Uterus (tissue), 4 donors: Measurements from ENCODE around the gene NEUROD2. TPM values are rescaled to one million over a fixed set of nuclear protein-coding genes. Genes with fewer than 3 reads are reported as not detected.
A peak's percentile ranks its signal among the peaks of the same experiment; 100 is the strongest.

Experiments used
- DNase-seq, 2 donors: peaks; one replicate each; pipeline ENCODE4 v3.0.0-alpha.2; 2019 to 2020
- H3K27ac ChIP-seq, 2 donors: fragments of 200-600 bp; sonication (generic); 1 replicate in 1 of 2; 2 replicates in 1 of 2; pipeline ENCODE4 v1.5.1; 2016 to 2018
- H3K27me3 ChIP-seq, 2 donors: fragments of 200-600 bp; sonication (generic); one replicate each; pipeline ENCODE4 v1.5.1; 2018 to 2019; ENCODE audit warnings: control low read depth in 1 of 2
- H3K36me3 ChIP-seq, 2 donors: fragments of 200-600 bp; sonication (generic); one replicate each; pipeline ENCODE4 v1.5.1; 2019; ENCODE audit warnings: control low read depth in 1 of 2
- H3K4me1 ChIP-seq, 2 donors: fragments of 200-600 bp; sonication (generic); one replicate each; pipeline ENCODE4 v1.5.1; 2018 to 2019; ENCODE audit warnings: control low read depth in 1 of 2
- H3K4me3 ChIP-seq, 2 donors: fragments of 200-600 bp; sonication (generic); 1 replicate in 1 of 2; 2 replicates in 1 of 2; pipeline ENCODE4 v1.5.1; 2018 to 2019; ENCODE audit warnings: mild to moderate bottlenecking in 1 of 2
- H3K9me3 ChIP-seq, 2 donors: fragments of 200-600 bp; sonication (generic); one replicate each; pipeline ENCODE4 v1.5.1; 2019; ENCODE audit warnings: control low read depth in 1 of 2
- CTCF ChIP-seq, 4 experiments: fragments of 200-600 bp in 2 of 4; fragments of 450-650 bp in 2 of 4; sonication (generic) in 2 of 4; IDR thresholded peaks; one replicate each; pipeline ENCODE4 v1.5.1; 2016 to 2019; ENCODE audit warnings: antibody characterized with exemption in 4 of 4, mild to moderate bottlenecking in 2 of 4, moderate library complexity in 1 of 4
- POLR2A ChIP-seq, 2 donors: fragments of 450-650 bp; IDR thresholded peaks; one replicate each; pipeline ENCODE4 v1.6.1; 2016; ENCODE audit warnings: antibody characterized with exemption in 2 of 2, mild to moderate bottlenecking in 1 of 2, moderate library complexity in 1 of 2
- intact Hi-C: fragments of 100-400 bp; cut with DNase I; formaldehyde crosslinking; loops from one replicate; pipeline ENCODE4 v1.15.1; 2023; ENCODE audit warnings: low total_unique reads
- total RNA-seq, 4 donors: library from RNA; depleted of rRNA in 3 of 4; stranded (reverse); fragments of >200 nt in 3 of 4; gene quantifications; one replicate each; pipeline versions ENCODE4 v1.1.0 to v1.2.4, GENCODE V29; 2014 to 2023
- donor health status: DM: yes; HTN: yes; CAD: no.

The NEUROD2 gene
- total RNA-seq, 4 donors from 2014 or later = not detected

- DNase-seq = peak; percentile 37 to 40
- Histone ChIP-seq H3K9me3 (no peaks in the 10 kb centered on the region), H3K36me3 (no peaks in the 10 kb centered on the region), H3K4me3 (peak overlapping the region; percentile 16 to 30), H3K27me3 (peaks cover 0 to 4% of the 10 kb centered on the region in 2 donors), H3K4me1 (no peaks in the 10 kb centered on the region), H3K27ac (no peak overlapping the region)
- TF ChIP-seq POLR2A (IDR thresholded peaks at IDR 0.05) (no peak), CTCF (IDR thresholded peaks at IDR 0.05) (no peak)
- intact Hi-C loops = no loop called here
Measured at GRCh38 chr17:39617446-39618245, 9.9 kb upstream of the NEUROD2 start.

- Histone ChIP-seq H3K9me3 (no peaks in the 10 kb centered on the region), H3K36me3 (no peaks in the 10 kb centered on the region), H3K4me3 (no peak overlapping the region), H3K4me1 (no peaks in the 10 kb centered on the region), H3K27me3 (peaks cover 0 to 4% of the 10 kb centered on the region in 2 donors), H3K27ac (no peak overlapping the region)
- intact Hi-C loops = no loop called here
- TF ChIP-seq POLR2A (IDR thresholded peaks at IDR 0.05) = no peak
- no peak for TF ChIP-seq CTCF (IDR thresholded peaks at IDR 0.05)
- no peak for DNase-seq
Measured at GRCh38 chr17:39617100-39617445, 9.4 kb upstream of the NEUROD2 start.

GRCh38 chr17:39615434-39615833 is 7.7 kb upstream of the NEUROD2 start:
- intact Hi-C loops = no loop called here
- Histone ChIP-seq H3K27me3 (peaks cover 0 to 4% of the 10 kb centered on the region in 2 donors), H3K9me3 (no peaks in the 10 kb centered on the region), H3K36me3 (no peaks in the 10 kb centered on the region), H3K4me3 (no peak overlapping the region), H3K27ac (no peak overlapping the region), H3K4me1 (no peaks in the 10 kb centered on the region)
- DNase-seq = no peak
- TF ChIP-seq POLR2A (IDR thresholded peaks at IDR 0.05) = no peak
- no peak for TF ChIP-seq CTCF (IDR thresholded peaks at IDR 0.05)

- Histone ChIP-seq H3K36me3 (no peaks in the 10 kb centered on the region), H3K27ac (no peak overlapping the region), H3K9me3 (no peaks in the 10 kb centered on the region), H3K4me3 (no peak overlapping the region), H3K4me1 (no peaks in the 10 kb centered on the region), H3K27me3 (peaks cover 0 to 4% of the 10 kb centered on the region in 2 donors)
- intact Hi-C loops = no loop called here
- TF ChIP-seq POLR2A (IDR thresholded peaks at IDR 0.05) (no peak), CTCF (IDR thresholded peaks at IDR 0.05) (no peak)
- DNase-seq = no peak
Measured at GRCh38 chr17:39614545-39615157, 6.9 kb upstream of the NEUROD2 start.

GRCh38 chr17:39612935-39613464 is 5.3 kb upstream of the NEUROD2 start:
- Histone ChIP-seq H3K27me3 (peaks cover 8 to 9% of the 10 kb centered on the region in 2 donors), H3K27ac (no peak overlapping the region), H3K9me3 (no peaks in the 10 kb centered on the region), H3K4me3 (no peak overlapping the region), H3K4me1 (no peaks in the 10 kb centered on the region), H3K36me3 (no peaks in the 10 kb centered on the region)
- TF ChIP-seq POLR2A (IDR thresholded peaks at IDR 0.05) (no peak), CTCF (IDR thresholded peaks at IDR 0.05) (no peak)
- intact Hi-C loops = no loop called here
- no peak for DNase-seq
